Inferior parietal cortex (tissue), 1 donor: ENCODE results near the gene RAB26.

Experiments used
- DNase-seq: peaks from one replicate; pipeline ENCODE4 v3.0.0-alpha.2; 2016; ENCODE audit errors: extremely low spot score

The RAB26 gene

GRCh38 chr16:2142942-2143877 lies 5.2 kb upstream of the RAB26 start:
- peak; percentile 71 for DNase-seq

- no peak for DNase-seq
Measured at GRCh38 chr16:2143878-2144485, 4.4 kb upstream of the RAB26 start.

- DNase-seq: no peak
Measured at GRCh38 chr16:2145843-2146242, 2.6 kb upstream of the RAB26 start.

GRCh38 chr16:2147378-2147777 lies 1.0 kb upstream of the RAB26 start:
- no peak for DNase-seq

GRCh38 chr16:2148714-2149629 lies 547 bp downstream of the RAB26 start:
- no peak for DNase-seq

- DNase-seq: no peak
Measured at GRCh38 chr16:2149630-2150417, 1.4 kb downstream of the RAB26 start.

GRCh38 chr16:2150418-2151187 lies 2.2 kb downstream of the RAB26 start:
- DNase-seq: no peak

GRCh38 chr16:2151188-2152091 lies 3.0 kb downstream of the RAB26 start:
- no peak for DNase-seq

- no peak for DNase-seq
Measured at GRCh38 chr16:2152695-2153506, 4.5 kb downstream of the RAB26 start.

- DNase-seq: no peak
Measured at GRCh38 chr16:2154533-2155090, 6.2 kb downstream of the RAB26 start.

GRCh38 chr16:2155091-2155950 lies 6.9 kb downstream of the RAB26 start, which contains the start of gene TRAF7:
Gene TRAF7, plus strand, starts transcription at chr16:2155782. Its CDS starts 8,139 bp downstream, at chr16:2163921.
- DNase-seq: peak; percentile 100

- DNase-seq: no peak
Measured at GRCh38 chr16:2155977-2156848, 7.8 kb downstream of the RAB26 start.

GRCh38 chr16:2156849-2157224 lies 8.4 kb downstream of the RAB26 start:
- DNase-seq: no peak

- no peak for DNase-seq
Measured at GRCh38 chr16:2157480-2158261, 9.2 kb downstream of the RAB26 start.

GRCh38 chr16:2158262-2158638 lies 9.8 kb downstream of the RAB26 start:
- no peak for DNase-seq
